ENCODE measurements around the gene WDR53. TPM values are rescaled to one million over a fixed set of nuclear protein-coding genes. Genes with fewer than 3 reads are reported as not detected.
A peak's percentile ranks its signal among the peaks of the same experiment; 100 is the strongest.
"Not testable (repeated sequence)": the region's sequence is repeated elsewhere in the genome, so short reads cannot be mapped to it uniquely, and the experiment has no call there.

Gene WDR53
- polyA plus RNA-seq (ENCODE audit: insufficient read length in 4 of 4), result 10 to 100 TPM; 15.1 to 19.2 (median 18.0) TPM

DNA sequence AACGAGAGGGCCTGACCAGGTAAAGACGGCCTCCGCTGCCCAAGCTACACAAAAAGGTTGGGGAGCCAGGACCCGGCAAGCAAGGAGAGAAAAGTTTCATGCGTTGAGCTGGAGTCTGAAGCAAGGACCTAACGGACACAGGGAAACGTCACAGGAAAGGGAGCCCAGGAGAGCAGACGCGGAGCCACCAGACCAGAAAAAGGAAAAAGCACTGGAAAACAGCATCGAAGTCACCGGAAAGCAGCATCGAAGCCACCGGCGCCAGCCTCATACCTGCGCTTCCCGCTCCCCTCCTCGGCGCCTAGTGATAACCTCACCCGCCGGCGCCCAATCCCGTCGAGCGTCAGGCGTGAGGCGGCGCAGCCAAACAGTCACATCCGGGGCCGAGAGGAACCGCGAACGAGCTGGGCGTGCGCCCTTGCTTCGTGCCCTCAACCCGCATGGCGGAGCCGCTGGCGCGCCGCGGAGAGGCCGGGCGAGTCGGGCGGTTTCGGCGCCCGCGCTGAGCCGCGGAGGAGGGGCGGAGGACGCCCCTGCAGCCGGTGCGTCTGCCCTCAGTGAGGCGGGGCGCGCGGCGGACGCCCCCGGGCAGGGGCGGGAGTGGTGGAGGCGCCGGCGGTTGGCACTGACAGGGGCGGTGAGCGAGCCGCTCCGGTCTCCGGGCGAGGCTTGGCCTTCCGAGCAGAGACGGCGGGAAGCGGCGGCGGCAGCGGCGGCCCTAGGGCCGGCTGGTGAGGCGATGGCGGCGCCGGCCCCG, at the start of gene WDR53, which contains the start of gene FBXO45:
Gene WDR53 (minus strand): TSS at position 309 of the 757 bp plus-strand sequence. CDS start 7,079 bp downstream, outside the sequence.
Gene FBXO45 (plus strand): TSS at position 415 of the 757 bp plus-strand sequence. CDS start 325 bp downstream, at position 740.
- peak; percentile 62 to 93 (median 84) for DNase-seq (ENCODE audit: low read depth in 4 of 4, low spot score in 2 of 4)

DNA sequence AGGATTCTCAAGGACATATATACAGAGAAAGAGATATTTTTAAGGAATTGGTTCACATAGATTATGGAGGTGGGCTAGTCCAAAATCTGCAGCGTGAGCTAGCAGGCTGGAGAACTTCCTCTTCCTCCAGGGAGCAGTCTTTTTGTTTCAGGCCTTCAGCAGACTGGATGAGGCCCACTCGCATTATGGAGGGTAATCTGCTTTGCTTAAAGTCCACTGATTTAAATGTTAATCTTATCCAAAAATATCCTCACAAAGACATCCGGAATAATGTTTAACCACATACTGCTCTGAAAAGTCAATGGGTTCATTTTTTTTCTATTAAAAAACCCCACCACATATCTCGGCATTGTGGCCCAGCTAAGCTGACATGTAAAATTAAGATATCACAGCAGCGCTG, 48.9 kb upstream of the WDR53 start:
- no peak for DNase-seq (ENCODE audit: low read depth in 4 of 4, low spot score in 2 of 4)

DNA sequence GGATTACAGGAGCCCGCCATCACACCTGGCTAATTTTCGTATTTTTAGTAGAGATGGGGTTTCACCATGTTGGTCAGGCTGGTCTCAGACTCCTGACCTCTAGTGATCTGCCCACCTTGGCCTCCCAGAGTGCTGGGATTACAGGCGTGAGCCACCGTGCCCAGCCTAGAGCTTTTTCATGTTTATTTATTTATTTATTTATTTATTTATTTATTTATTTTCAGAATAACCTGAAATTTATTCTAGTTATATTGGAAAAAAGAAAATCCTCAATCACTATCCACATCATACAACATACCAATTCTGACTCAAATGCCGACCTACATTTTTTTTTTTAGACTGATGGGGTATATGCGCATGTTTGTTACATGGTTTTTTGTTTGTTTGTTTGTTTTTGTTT, 46.9 kb upstream of the WDR53 start:
- not testable (repeated sequence) for DNase-seq (ENCODE audit: low read depth in 4 of 4, low spot score in 2 of 4)

DNA sequence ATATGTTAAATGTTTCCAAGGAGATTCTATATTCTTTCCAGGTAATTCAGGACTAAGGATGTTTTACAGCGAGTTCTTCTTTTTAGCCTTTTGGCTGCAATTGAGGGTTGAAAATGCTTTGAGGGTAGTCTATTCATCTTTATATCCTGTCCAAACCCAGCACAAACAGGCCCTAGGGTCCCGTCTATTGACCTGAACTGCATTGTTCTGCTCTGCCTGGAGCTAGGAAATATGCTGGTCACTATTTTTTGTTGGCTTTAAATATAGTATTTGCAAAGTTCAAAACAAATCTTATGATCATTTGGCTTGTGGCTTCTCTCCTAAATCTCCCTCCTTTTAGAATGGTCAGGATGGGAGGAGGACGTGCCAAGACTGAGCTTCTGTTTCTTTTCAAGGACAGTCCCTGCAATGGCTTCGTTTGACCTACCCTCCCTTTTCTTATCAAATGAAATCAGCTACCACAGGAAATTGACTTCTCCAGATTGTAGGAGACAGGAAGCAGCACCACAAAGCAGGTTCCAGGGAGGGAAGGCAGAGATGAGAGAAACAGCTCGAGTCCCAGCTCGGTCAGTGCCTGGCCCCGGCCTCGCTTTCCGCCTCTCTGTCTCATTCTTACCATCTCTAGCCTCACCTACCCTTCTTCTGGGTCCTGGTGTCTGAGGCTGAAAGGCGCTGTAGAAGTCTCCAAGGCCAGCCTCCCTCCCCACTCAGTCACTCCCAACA, 43.6 kb upstream of the WDR53 start:
- no peak for DNase-seq (ENCODE audit: low read depth in 4 of 4, low spot score in 2 of 4)

DNA sequence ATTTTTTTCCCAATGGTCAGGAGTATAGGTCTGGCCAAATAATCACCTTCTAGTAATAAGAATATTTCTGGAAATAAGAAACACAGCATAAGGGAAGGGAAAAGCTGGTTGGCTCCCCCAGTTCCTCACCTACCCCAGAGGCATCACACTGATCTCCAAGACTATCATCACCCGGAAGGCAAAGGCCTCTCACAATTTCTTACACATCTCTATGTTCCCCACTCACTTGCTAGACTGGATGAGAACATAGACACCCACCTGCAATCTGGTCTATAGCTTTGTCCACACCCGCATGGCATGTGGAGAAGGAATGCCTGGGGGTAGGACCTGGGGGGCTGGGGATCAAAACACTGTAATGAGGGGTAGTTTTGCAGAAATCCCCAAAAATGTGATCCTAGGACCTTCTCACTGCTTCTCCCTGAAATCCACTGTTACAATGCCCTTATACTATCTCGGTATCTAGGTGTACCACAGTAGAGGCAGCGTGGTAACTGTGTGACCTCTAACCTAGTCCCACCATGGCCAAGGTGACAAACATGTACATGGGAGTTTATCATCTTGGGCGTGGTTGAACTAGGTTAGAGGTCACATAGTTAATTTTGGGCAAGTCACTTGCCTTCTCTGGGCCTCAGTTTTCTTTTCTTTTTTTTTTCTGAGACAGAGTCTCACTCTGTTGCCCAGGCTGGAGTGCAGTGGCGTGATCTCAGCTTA, 41.6 kb upstream of the WDR53 start:
- DNase-seq (ENCODE audit: low read depth in 4 of 4, low spot score in 2 of 4), result no peak

DNA sequence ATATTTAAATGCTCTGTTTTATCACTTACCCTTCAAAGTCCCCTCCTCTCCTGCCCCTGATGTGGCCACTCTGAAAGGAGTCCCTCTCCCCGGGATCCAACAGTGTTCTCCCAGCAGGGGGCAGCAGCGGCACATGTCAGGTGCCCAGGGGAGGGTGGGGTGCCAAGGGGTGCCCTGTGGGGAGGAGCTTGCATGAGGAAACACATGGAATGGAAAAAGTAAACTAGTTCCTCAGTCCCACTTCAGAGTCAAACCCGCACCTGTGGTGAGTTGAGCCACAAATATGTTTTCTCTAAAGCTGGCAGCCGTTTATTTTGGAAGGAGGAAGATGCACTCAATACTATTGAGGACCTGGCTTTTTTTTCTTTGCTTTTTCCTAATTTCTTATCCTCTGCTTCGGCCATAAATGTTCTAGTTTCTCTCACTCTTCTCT, 41.0 kb upstream of the WDR53 start:
- DNase-seq (ENCODE audit: low read depth in 4 of 4, low spot score in 2 of 4), result peak in 2 of 4 donors; percentile 51 to 65

DNA sequence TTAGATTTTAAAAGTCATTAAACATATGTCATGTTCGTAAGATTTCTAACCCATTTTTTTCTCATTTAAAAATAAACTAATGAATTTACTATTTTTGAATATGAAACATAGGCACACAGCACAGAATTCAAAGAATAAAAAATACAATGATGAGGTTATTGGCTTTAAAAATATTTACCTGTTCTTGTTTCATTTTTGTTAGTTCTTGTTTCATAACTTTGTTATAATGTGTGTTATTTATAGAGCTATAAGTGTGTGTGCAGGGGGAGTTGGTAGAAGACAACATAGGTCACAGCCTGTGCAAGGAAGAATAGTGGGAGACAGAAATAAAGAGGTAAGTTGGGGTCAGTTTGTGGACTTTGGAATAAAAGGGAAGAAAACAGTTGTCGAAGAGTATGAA, 40.3 kb upstream of the WDR53 start:
- DNase-seq (ENCODE audit: low read depth in 4 of 4, low spot score in 2 of 4), result no peak

DNA sequence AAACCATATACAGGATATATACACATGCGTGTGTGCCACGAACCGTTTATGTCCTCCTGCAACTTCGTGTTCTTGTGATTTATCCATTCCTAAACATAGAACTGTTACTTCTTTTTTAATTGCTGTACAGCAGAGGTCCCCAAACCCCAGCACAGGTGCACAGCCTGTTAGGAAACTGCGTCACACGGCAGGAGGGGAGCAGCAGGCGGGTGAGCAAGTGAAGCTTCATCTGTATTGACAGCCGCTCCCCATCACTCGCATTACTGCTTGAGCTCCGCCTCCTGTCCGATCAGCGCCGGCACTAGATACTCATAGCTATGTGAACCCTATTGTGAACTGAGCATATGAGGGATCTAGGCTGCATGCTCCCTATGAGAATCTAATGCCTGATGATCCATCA, 36.2 kb upstream of the WDR53 start:
- DNase-seq (ENCODE audit: low read depth in 4 of 4, low spot score in 2 of 4), result no peak

DNA sequence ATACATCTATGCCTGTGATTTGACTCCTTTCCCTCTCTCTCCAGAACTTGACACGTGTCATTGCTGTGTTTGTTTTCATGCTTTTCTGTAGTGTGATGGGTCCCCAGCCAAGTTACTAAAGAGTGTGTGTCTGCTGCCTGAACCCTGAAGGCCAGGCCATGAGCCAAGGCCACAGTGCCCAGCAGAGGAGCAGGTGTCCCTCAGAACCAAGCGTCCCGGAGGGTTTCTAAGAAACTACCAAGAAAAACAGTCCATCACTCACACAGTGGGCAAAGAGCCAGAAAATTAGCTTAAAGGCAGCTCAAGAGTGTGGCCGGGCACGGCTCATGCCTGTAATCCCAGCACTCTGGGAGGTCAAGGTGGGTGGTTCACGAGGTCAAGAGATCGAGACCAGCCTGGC, 35.3 kb upstream of the WDR53 start:
- DNase-seq (ENCODE audit: low read depth in 4 of 4, low spot score in 2 of 4), result no peak

DNA sequence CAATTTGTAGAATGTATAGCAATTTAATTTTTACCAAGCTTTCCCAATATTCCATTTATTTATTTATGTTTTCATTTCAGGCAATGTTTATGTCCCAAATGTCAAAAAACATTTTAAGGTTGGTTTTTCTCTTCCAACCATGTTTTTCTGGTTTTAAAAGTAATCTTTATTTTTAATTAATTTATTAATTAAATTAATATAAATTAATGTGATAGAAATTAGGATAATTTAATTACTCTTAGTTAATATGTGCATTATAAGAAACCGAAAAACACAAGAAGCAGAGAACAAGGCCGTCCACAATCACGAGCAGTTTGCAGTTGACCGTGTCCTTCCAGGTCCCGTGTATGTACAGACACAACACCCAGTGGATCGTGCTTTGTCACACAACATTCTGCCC, 34.3 kb upstream of the WDR53 start:
- DNase-seq (ENCODE audit: low read depth in 4 of 4, low spot score in 2 of 4), result no peak

DNA sequence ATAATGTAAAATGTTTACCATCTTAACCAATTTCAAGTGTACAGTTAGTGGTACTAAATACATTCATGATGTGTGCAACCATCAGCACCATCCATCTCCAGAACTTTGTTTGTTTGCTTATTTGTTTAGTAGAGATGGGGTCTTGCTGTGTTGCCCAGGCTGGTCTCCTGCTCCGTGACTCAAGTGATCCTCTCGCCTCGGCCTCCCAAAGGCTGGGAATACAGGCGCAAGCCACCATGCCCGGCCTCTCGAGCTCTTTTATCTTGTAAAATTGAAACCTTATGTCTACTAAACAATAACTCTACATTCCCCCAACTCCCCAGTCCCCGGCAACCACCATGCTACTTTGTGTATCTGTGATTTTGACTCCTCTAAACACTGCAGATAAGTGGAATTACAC, 32.0 kb upstream of the WDR53 start:
- no peak for DNase-seq (ENCODE audit: low read depth in 4 of 4, low spot score in 2 of 4)

DNA sequence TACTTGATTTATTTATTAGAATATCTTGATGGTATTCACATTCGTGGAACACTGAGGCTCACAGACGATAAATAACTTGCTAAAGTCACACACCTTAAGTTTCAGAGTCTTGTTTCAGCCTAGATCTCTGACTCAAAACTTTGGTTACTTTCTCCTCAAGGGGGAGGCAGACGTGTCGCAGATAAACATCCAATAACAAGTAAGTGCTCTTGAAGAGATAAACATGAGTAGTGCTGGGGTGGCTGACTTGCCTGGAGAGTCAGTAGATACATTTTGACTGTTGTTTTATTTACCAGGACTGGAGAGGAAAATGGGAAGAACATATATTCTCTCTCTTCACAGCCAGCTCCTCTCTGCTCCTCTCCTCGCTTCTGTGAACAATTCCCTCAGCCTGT, 31.4 kb upstream of the WDR53 start:
- no peak for DNase-seq (ENCODE audit: low read depth in 4 of 4, low spot score in 2 of 4)

DNA sequence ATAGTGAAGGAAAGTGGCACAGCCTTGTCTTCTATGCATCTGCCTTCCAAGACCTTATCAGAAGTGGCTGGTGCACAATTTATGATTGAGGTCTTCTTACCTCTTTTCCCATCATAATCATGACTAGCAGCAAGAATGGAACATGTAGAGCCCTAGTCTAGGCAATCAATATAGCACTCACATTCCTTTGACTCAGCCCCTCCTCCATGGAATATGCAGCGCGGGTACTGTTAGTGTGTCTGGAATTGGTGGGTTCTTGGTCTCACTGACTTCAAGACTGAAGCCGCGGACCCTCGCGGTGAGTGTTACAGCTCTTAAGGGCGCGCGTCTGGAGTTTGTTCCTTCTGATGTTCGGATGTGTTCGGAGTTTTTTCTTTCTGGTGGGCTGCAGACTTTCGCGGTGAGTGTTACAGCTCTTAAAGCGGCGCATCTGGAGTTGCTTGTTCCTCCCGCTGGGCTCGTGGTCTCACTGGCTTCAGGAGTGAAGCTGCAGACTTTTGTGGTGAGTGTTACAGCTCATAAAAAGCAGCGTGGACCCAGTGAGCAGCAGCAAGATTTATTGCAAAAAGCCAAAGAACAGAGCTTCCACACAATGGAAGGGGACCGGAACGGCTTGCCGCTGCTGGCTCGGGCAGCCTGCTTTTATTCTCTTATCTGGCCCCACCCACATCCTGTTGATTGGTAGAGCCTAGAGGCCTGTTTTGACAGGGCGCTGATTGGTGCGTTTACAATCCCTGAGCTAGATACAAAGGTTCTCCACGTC, 29.8 kb upstream of the WDR53 start:
- DNase-seq (ENCODE audit: low read depth in 4 of 4, low spot score in 2 of 4), result not testable (repeated sequence)

DNA sequence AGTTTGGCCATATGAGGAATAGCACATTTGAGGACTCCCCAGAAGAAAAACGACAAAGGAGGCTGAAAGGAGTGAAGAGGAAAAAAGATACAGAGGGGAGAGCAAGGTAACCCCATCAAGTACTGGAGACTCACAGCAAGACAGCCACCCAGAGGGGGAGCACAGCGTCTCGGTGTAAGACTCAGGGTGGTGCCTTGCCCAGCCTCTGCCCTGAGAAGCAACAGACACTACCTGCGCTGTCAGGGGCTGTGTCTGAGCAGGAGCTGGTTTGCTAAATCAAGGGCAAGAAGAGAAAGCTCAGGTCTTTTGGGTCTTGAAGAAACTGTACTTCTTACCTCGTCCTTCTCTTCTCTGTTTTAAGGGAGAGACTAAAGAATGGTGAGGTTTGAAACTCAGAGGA, 28.0 kb upstream of the WDR53 start:
- DNase-seq (ENCODE audit: low read depth in 4 of 4, low spot score in 2 of 4), result no peak

DNA sequence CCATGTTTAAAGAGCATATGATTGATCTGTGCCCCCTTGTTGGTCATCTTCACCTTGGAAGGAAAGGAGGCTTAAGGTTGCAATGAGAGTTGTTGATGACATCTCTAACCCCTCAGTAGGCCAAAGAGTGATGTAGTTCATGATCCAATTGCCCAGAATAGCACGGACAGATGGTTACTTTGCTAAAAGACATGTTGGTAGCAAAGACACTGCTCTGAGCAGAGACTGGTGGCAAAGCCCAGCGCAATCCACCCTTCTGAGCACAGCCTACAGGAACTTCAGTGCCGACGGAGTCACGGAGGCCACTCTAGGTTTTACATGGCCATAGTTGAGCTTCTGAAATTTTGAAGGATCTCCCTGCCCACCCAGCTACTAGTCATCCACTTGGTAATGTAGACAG, 21.9 kb upstream of the WDR53 start:
- DNase-seq (ENCODE audit: low read depth in 4 of 4, low spot score in 2 of 4), result no peak

DNA sequence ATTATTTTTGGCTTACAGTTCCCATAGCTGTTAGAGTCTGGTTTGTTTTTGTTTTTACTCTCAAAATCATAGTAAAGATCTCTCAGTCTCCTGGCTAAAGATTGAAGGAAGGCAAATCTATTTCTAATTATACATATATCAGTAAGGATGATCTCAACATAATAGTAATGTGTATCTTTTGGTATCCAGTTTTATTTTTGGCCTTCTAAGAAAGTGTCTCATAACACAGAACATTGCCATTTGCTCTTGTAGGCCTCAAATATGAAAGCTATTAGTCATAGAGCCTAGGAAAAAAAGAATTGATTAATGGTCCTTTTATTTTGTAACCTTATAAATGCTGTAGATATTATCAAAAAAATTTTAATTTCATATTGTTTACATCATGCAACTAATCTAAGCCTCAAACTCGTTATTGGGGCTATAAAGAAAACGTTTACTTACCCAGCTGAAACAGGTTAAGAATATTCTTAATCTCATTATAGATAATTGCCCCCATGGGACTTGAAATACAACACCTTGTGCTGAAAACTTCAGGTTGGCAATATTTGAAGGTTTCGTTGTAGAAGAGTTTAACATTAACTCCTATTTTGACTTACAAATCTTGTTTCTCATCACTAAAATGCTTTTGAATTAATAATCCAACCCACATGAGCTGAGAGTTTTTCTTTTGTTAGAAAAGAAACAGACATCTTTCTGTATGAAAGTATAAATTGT, 16.8 kb upstream of the WDR53 start:
- no peak for DNase-seq (ENCODE audit: low read depth in 4 of 4, low spot score in 2 of 4)

DNA sequence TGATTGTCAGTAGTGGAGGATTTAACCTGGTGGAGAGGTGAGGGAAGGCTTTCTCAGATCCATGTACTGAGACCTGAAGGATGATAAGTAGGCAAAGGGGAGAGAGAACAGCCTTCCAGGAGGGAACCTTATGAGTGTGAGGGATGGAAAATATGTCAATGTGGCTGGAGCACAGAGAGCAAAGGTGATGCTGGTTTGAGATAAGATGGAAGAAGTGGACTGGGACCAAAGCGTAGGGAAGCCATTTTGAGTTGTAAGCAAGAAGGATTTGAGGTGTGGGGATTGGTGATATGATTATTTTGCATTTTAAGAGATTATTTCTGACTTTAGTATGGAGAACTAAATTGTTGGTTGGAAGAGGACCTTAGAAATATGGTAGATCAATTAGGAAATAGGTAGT, 4.0 kb upstream of the WDR53 start:
- DNase-seq (ENCODE audit: low read depth in 4 of 4, low spot score in 2 of 4), result no peak

DNA sequence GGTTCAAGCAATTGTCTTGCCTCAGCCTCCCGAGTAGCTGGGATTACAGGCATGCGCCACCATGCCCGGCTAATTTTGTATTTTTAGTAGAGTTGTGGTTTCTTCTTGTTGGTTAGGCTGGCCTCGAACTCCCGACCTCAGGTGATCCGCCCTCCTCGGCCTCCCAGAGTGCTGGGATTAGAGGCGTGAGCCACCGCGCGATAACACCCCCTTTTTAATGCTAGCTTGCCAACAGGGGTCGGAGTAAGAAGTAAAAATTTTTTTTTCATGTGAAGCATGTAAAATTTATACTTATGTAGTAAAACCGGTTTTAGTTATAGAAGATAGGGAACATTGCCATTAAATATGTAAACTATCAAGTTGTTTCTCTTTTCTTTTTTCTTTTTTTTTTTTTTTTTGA, 2.0 kb upstream of the WDR53 start:
- not testable (repeated sequence) for DNase-seq (ENCODE audit: low read depth in 4 of 4, low spot score in 2 of 4)

DNA sequence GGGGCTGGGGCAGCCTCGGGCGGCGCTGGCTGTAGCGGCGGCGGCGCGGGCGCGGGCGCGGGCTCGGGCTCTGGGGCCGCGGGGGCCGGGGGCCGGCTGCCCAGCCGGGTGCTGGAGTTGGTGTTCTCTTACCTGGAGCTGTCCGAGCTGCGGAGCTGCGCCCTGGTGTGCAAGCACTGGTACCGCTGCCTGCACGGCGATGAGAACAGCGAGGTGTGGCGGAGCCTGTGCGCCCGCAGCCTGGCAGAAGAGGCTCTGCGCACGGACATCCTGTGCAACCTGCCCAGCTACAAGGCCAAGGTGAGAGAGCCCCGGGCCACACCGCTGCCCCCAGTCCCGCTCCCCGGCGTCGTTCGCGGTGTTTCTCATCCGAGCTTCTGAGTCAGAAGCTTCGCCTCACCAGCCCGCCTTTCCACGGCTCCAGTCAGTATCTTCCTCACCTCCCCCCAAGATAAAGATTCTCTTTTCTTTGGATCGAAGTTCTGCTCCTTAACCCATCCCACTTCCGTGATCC, 706 bp upstream of the WDR53 start:
- peak in 1 of 4 donors; percentile 6 for DNase-seq (ENCODE audit: low read depth in 4 of 4, low spot score in 2 of 4)

All from left renal cortex interstitium (tissue), 4 donors.